Measurements from ENCODE around the gene GARIN5A. TPM values are rescaled to one million over a fixed set of nuclear protein-coding genes. Genes with fewer than 3 reads are reported as not detected.
"Not testable (repeated sequence)": the region's sequence is repeated elsewhere in the genome, so short reads cannot be mapped to it uniquely, and the experiment has no call there.

Gene GARIN5A
- total RNA-seq, 2 experiments from 2014 or later, result not detected

- DNase-seq, result no peak
- Mint-ChIP-seq H3K36me3 (ENCODE audit: low read depth) (no peaks in the 10 kb centered on the region), H3K27ac (no peak overlapping the region), H3K9me3 (no peaks in the 10 kb centered on the region), H3K4me1 (no peaks in the 10 kb centered on the region), H3K4me3 (no peak overlapping the region), H3K27me3 (no peaks in the 10 kb centered on the region)
- ChIA-PET CTCF (no interaction called here), POLR2A (no interaction called here)
Observed at GRCh38 chr19:50447053-50447452, 29.6 kb downstream of the GARIN5A start.

- Mint-ChIP-seq H3K27me3 (peaks cover 3% of the 10 kb centered on the region), H3K36me3 (ENCODE audit: low read depth) (no peaks in the 10 kb centered on the region), H3K9me3 (no peaks in the 10 kb centered on the region), H3K4me3 (no peak overlapping the region), H3K27ac (no peak overlapping the region), H3K4me1 (no peaks in the 10 kb centered on the region)
- POLR2A ChIA-PET, result no interaction called here
- CTCF ChIA-PET, result no interaction called here
- no peak for DNase-seq
Observed at GRCh38 chr19:50444059-50444458, 32.6 kb downstream of the GARIN5A start.

GRCh38 chr19:50439130-50439529 lies 37.5 kb downstream of the GARIN5A start:
- H3K27me3 Mint-ChIP-seq, result peaks cover 11% of the 10 kb centered on the region
- H3K9me3 Mint-ChIP-seq; DNase-seq; H3K4me1 Mint-ChIP-seq; POLR2A ChIA-PET; H3K4me3 Mint-ChIP-seq; H3K36me3 Mint-ChIP-seq (ENCODE audit: low read depth); H3K27ac Mint-ChIP-seq; CTCF ChIA-PET: not testable (repeated sequence)

GRCh38 chr19:50437862-50438449 lies 38.7 kb downstream of the GARIN5A start:
- peaks cover 1% of the 10 kb centered on the region for H3K4me1 Mint-ChIP-seq
- H3K27ac Mint-ChIP-seq, result no peak overlapping the region
- ChIA-PET CTCF (interaction anchor here (0.9 to 1.4 kb wide), 2 partner anchors 12 to 51 kb away, joined by 3 read pairs; no protein-coding TSS in a partner anchor), POLR2A (no interaction called here)
- H3K9me3 Mint-ChIP-seq, result no peaks in the 10 kb centered on the region
- H3K27me3 Mint-ChIP-seq, result peaks cover 14% of the 10 kb centered on the region
- no peak for DNase-seq
- no peaks in the 10 kb centered on the region for H3K36me3 Mint-ChIP-seq (ENCODE audit: low read depth)
- no peak overlapping the region for H3K4me3 Mint-ChIP-seq

GRCh38 chr19:50435627-50436026 lies 41.0 kb downstream of the GARIN5A start:
- POLR2A ChIA-PET, result no interaction called here
- CTCF ChIA-PET, result interaction anchor here (1.1 kb wide), 1 partner anchor 20 kb away, joined by 3 read pairs; no protein-coding TSS in a partner anchor
- Mint-ChIP-seq H3K27ac (no peak overlapping the region), H3K36me3 (ENCODE audit: low read depth) (no peaks in the 10 kb centered on the region), H3K27me3 (peaks cover 24% of the 10 kb centered on the region), H3K4me3 (no peak overlapping the region), H3K9me3 (no peaks in the 10 kb centered on the region), H3K4me1 (peaks cover 12% of the 10 kb centered on the region)
- no peak for DNase-seq

GRCh38 chr19:50435221-50435620 lies 41.4 kb downstream of the GARIN5A start:
- CTCF ChIA-PET, result interaction anchor here (1.1 kb wide), 1 partner anchor 20 kb away, joined by 3 read pairs; no protein-coding TSS in a partner anchor
- Mint-ChIP-seq H3K27ac (no peak overlapping the region), H3K4me3 (no peak overlapping the region), H3K4me1 (peaks cover 13% of the 10 kb centered on the region), H3K9me3 (no peaks in the 10 kb centered on the region), H3K36me3 (ENCODE audit: low read depth) (no peaks in the 10 kb centered on the region), H3K27me3 (peaks cover 25% of the 10 kb centered on the region)
- POLR2A ChIA-PET, result no interaction called here
- DNase-seq, result no peak

- Mint-ChIP-seq H3K4me3 (no peak overlapping the region), H3K9me3 (no peaks in the 10 kb centered on the region), H3K27ac (no peak overlapping the region), H3K27me3 (peaks cover 23% of the 10 kb centered on the region), H3K4me1 (peaks cover 13% of the 10 kb centered on the region), H3K36me3 (ENCODE audit: low read depth) (no peaks in the 10 kb centered on the region)
- POLR2A ChIA-PET, result no interaction called here
- CTCF ChIA-PET, result no interaction called here
- no peak for DNase-seq
Observed at GRCh38 chr19:50434525-50434924, 42.1 kb downstream of the GARIN5A start.

GRCh38 chr19:50433201-50434180 lies 43.2 kb downstream of the GARIN5A start:
- no peak for DNase-seq
- no peaks in the 10 kb centered on the region for H3K9me3 Mint-ChIP-seq
- ChIA-PET CTCF (no interaction called here), POLR2A (no interaction called here)
- peaks cover 13% of the 10 kb centered on the region for H3K4me1 Mint-ChIP-seq
- peak overlapping the region; percentile 46 for H3K27ac Mint-ChIP-seq
- H3K36me3 Mint-ChIP-seq (ENCODE audit: low read depth), result no peaks in the 10 kb centered on the region
- peaks cover 25% of the 10 kb centered on the region for H3K27me3 Mint-ChIP-seq
- H3K4me3 Mint-ChIP-seq, result peak overlapping the region; percentile 55

- Mint-ChIP-seq H3K36me3 (ENCODE audit: low read depth) (no peaks in the 10 kb centered on the region), H3K4me1 (peaks cover 13% of the 10 kb centered on the region), H3K9me3 (no peaks in the 10 kb centered on the region), H3K27ac (peak within 1 kb of the TSS; percentile 94), H3K27me3 (peaks cover 21% of the 10 kb centered on the region), H3K4me3 (peak within 1 kb of the TSS; percentile 83)
- DNase-seq, result no peak
- ChIA-PET CTCF (interaction anchor here (0.5 to 1.0 kb wide), 2 partner anchors 96 to 124 kb away, joined by 3 read pairs; no protein-coding TSS in a partner anchor), POLR2A (no interaction called here)
Observed at GRCh38 chr19:50432221-50433028, 44.2 kb downstream of the GARIN5A start, which contains the start of gene MYBPC2. Gene MYBPC2 (plus strand): TSS chr19:50432892. CDS start chr19:50432954, 62 bp downstream.

GRCh38 chr19:50431343-50432220 lies 45.1 kb downstream of the GARIN5A start:
- Mint-ChIP-seq H3K36me3 (ENCODE audit: low read depth) (no peaks in the 10 kb centered on the region), H3K27ac (peak overlapping the region; percentile 94), H3K9me3 (no peaks in the 10 kb centered on the region), H3K27me3 (peaks cover 21% of the 10 kb centered on the region), H3K4me3 (peak overlapping the region; percentile 83), H3K4me1 (peaks cover 13% of the 10 kb centered on the region)
- ChIA-PET CTCF (interaction anchor here (0.9 to 1.3 kb wide), 3 partner anchors 16 to 96 kb away, joined by 3 to 4 read pairs (median 4); no protein-coding TSS in a partner anchor), POLR2A (no interaction called here)
- DNase-seq, result peak; percentile 86

- ChIA-PET CTCF (interaction anchor here (0.9 to 1.3 kb wide), 2 partner anchors 16 to 74 kb away, joined by 4 read pairs; no protein-coding TSS in a partner anchor), POLR2A (no interaction called here)
- Mint-ChIP-seq H3K4me1 (peaks cover 13% of the 10 kb centered on the region), H3K27me3 (peaks cover 21% of the 10 kb centered on the region), H3K9me3 (no peaks in the 10 kb centered on the region), H3K4me3 (peak overlapping the region; percentile 83), H3K27ac (peak overlapping the region; percentile 76), H3K36me3 (ENCODE audit: low read depth) (no peaks in the 10 kb centered on the region)
- no peak for DNase-seq
Observed at GRCh38 chr19:50430888-50431342, 45.7 kb downstream of the GARIN5A start.
